GM23338 (cell line): ENCODE measurements around the gene MAVS. TPM values are rescaled to one million over a fixed set of nuclear protein-coding genes. Genes with fewer than 3 reads are reported as not detected.

Experiments used
- EZH2phosphoT487 ChIP-seq: fragments of 200-600 bp; sonication (generic); IDR thresholded peaks from one replicate; pipeline ENCODE4 v1.8.1; 2018; ENCODE audit warnings: antibody characterized with exemption; ENCODE audit not compliant: unreplicated experiment
- REST ChIP-seq: IDR thresholded peaks from one replicate; pipeline ENCODE4 v1.6.1; 2018; ENCODE audit warnings: antibody characterized with exemption; ENCODE audit not compliant: unreplicated experiment
- ZNF331 ChIP-seq: fragments of 250-450 bp; sonication (Bioruptor Pico); IDR thresholded peaks from 2 replicates; pipeline ENCODE4 v1.5.0; 2020; ENCODE audit warnings: low read depth, mild to moderate bottlenecking, moderate library complexity
- ZNF462 ChIP-seq: fragments of 250-450 bp; sonication (Bioruptor Pico); IDR thresholded peaks from 2 replicates; pipeline ENCODE4 v1.5.0; 2020; ENCODE audit warnings: mild to moderate bottlenecking, moderate library complexity
- polyA plus RNA-seq: library from polyadenylated mRNA; unstranded; fragments of >200 nt; fragmentation: Nextera tagmentation; extraction: Ambion mirVana; gene quantifications from 2 replicates; pipeline ENCODE4 v1.2.1, GENCODE V29; 2016
- total RNA-seq: library from RNA; depleted of rRNA; stranded (reverse); fragments of >200 nt; shearing (Covaris generic); gene quantifications from 2 replicates; pipeline ENCODE4 v1.2.3, GENCODE V29; 2014

MAVS gene
- total and polyA plus RNA-seq, 2 experiments from 2014 or later, result 5.2 to 21.8 TPM

- no peak for TF ChIP-seq ZNF462
- no peak for TF ChIP-seq ZNF331
- TF ChIP-seq EZH2phosphoT487, result no peak
- no peak for TF ChIP-seq REST
Observed at GRCh38 chr20:3874194-3874844, 27.7 kb downstream of the MAVS start (continued).
